HG03280 (cell line): ENCODE data around the gene CLRN1.

Experiments
- ATAC-seq: cut with Tn5 transposase; IDR thresholded peaks from one replicate; pipeline ENCODE4 v1.9.1; 2021; ENCODE audit warnings: mild to moderate bottlenecking, moderate library complexity; ENCODE audit not compliant: unreplicated experiment

CLRN1 gene

GRCh38 chr3:150925751-150926201, 46.8 kb downstream of the CLRN1 start:
- peak; percentile 87 for ATAC-seq

- no peak for ATAC-seq
Observed at GRCh38 chr3:150922611-150923010, 49.9 kb downstream of the CLRN1 start.

- ATAC-seq = no peak
Observed at GRCh38 chr3:150921209-150921608, 51.3 kb downstream of the CLRN1 start.

GRCh38 chr3:150920236-150920635, 52.3 kb downstream of the CLRN1 start:
- ATAC-seq = no peak

- ATAC-seq = no peak
Observed at GRCh38 chr3:150917951-150918350, 54.6 kb downstream of the CLRN1 start.

- no peak for ATAC-seq
Observed at GRCh38 chr3:150913133-150913922, 59.2 kb downstream of the CLRN1 start.

- no peak for ATAC-seq
Observed at GRCh38 chr3:150912501-150912900, 60.0 kb downstream of the CLRN1 start.

- no peak for ATAC-seq
Observed at GRCh38 chr3:150911771-150912170, 60.8 kb downstream of the CLRN1 start.

GRCh38 chr3:150906461-150906860, 66.1 kb downstream of the CLRN1 start:
- no peak for ATAC-seq

GRCh38 chr3:150905746-150906145, 66.8 kb downstream of the CLRN1 start:
- no peak for ATAC-seq

- no peak for ATAC-seq
Observed at GRCh38 chr3:150905339-150905738, 67.2 kb downstream of the CLRN1 start, which contains the start of gene MINDY4B. MINDY4B (minus strand) TSS chr3:150905439; CDS start chr3:150905439, 0 bp downstream.

GRCh38 chr3:150902988-150903387, 69.5 kb downstream of the CLRN1 start:
- ATAC-seq = no peak

- ATAC-seq = no peak
Observed at GRCh38 chr3:150901793-150902192, 70.7 kb downstream of the CLRN1 start.

- no peak for ATAC-seq
Observed at GRCh38 chr3:150899141-150899540, 73.4 kb downstream of the CLRN1 start.

GRCh38 chr3:150898046-150898754, 74.3 kb downstream of the CLRN1 start:
- ATAC-seq = no peak

- ATAC-seq = no peak
Observed at GRCh38 chr3:150897592-150897991, 74.9 kb downstream of the CLRN1 start.

GRCh38 chr3:150890831-150891230, 81.7 kb downstream of the CLRN1 start:
- no peak for ATAC-seq

- ATAC-seq = no peak
Observed at GRCh38 chr3:150890295-150890694, 82.2 kb downstream of the CLRN1 start.

GRCh38 chr3:150889106-150889505, 83.4 kb downstream of the CLRN1 start:
- ATAC-seq = no peak

- no peak for ATAC-seq
Observed at GRCh38 chr3:150887031-150887430, 85.5 kb downstream of the CLRN1 start.

GRCh38 chr3:150885535-150885934, 87.0 kb downstream of the CLRN1 start:
- ATAC-seq = no peak

- no peak for ATAC-seq
Observed at GRCh38 chr3:150878996-150879575, 93.4 kb downstream of the CLRN1 start.
